Melanocyte of skin (primary cell): ENCODE data around the gene C5AR2. TPM values are rescaled to one million over a fixed set of nuclear protein-coding genes. Genes with fewer than 3 reads are reported as not detected.

Experiments used
- total RNA-seq, 2 donors: library from RNA; depleted of rRNA; stranded (reverse); fragments of >200 nt; gene quantifications; 2 replicates each; pipeline ENCODE4 v1.2.3, GENCODE V29; 2012

C5AR2 gene
- not detected for total RNA-seq

GRCh38 chr19:47331931-47332547, at the start of gene C5AR2:
C5AR2 (plus strand) TSS chr19:47332175; CDS start chr19:47340800, 8,625 bp downstream.

DNA sequence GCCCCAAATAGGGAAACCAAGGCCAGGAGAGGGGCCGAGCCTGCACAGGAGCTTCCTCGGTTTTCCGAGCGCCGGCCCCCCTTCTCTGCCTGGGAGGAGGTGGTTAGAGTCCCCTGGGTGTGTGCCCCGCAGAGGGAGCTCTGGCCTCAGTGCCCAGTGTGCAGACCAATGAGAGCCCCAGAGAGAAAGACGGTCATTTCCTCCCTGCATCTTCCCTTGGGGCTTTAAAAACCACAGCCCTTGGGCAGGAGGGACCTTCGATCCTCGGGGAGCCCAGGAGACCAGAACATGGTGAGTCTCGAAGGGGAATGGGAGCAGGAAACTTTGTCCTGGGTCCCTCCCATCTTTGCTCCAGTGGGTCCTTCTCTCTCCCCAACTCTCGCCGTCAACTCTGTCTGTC, 22.4 kb upstream of the C5AR2 start, which contains the start of gene C5AR1:
C5AR1 (plus strand) TSS at position 254 of the 400 bp plus-strand sequence; CDS start at position 289, 35 bp downstream.

DNA sequence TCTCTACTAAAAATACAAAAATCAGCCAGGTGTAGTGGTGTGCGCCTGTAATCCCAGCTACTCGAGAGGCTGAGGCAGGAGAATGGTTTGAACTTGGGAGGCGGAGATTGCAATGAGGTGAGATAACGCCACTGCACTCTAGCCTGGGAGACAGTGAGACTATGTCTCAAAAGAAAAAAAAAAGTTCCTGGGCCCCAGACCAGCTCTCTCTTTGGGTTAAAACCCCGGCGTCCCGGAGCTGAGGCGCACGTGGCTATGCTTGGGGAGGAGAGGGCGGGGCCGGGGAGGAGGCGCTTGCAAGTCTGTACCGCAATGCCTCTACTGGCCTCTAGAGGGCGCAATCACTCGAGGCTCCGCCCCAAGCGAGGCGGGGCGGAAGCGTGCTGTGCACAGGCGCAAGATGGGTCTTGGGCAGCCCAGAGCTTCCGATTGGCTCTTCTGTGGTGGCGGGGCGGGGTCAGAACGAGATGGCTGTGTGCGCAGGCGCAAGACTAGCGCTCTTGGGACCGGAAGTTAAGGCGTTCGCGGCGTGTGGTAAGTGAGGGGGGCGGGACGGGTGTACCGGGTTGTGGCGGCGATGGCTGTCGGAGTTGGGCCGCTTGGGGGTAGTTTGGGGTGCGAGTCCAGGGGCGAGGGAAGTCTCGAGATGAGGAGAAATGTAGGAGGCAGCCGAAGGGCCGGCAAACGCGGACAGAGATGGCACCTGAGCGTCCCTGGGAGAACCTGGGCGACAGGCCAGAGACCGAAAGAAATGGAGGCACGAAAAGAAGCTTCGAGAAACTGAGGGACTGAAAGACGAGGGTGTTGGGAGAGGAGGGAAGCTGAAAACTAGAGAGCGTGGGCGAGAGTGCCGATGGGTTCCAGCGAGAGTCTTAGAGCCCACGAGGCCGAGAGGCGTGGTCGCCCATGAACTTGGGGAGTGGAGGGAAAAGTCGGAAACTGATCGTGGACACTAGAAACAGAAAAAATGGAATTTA, 17.1 kb downstream of the C5AR2 start, which contains the start of gene DHX34:
DHX34 (plus strand) TSS at position 497 of the 977 bp plus-strand sequence. CDS start 3,716 bp downstream, outside the sequence.

Other genes starting within 250 kb of the C5AR2 start
- 10 to 100 TPM; 17.6 to 19.6 TPM for gene ZC3H4, start 218.4 kb upstream of the C5AR2 start, total RNA-seq
- gene SAE1, start 201.3 kb upstream of the C5AR2 start, total RNA-seq: 100 to 1,000 TPM in 1 of 2 donors, 10 to 100 TPM in 1; 81.2 to 154 TPM
- 1 to 10 TPM; 5.0 to 8.9 TPM for gene BBC3, start 101.0 kb upstream of the C5AR2 start, total RNA-seq
- gene CCDC9, start 75.7 kb upstream of the C5AR2 start, total RNA-seq: 1 to 10 TPM; 2.1 to 4.3 TPM
- under 1 TPM; 0.69 to 1.00 TPM for gene INAFM1, start 57.3 kb upstream of the C5AR2 start, total RNA-seq
- under 1 TPM; under 0.01 to 0.33 TPM for gene C5AR1, start 22.3 kb upstream of the C5AR2 start, total RNA-seq
- 10 to 100 TPM; 11.0 to 15.3 TPM for gene DHX34, start 17.1 kb downstream of the C5AR2 start, total RNA-seq
- gene MEIS3, start 87.4 kb downstream of the C5AR2 start, total RNA-seq: 10 to 100 TPM; 11.0 to 29.3 TPM
- gene SLC8A2, start 139.7 kb downstream of the C5AR2 start, total RNA-seq: 1 to 10 TPM in 1 of 2 donors, under 1 TPM in 1; 0.33 to 1.0 TPM
- 1 to 10 TPM; 4.5 to 8.0 TPM for gene KPTN, start 152.0 kb downstream of the C5AR2 start, total RNA-seq
- gene NAPA, start 182.9 kb downstream of the C5AR2 start, total RNA-seq: 100 to 1,000 TPM; 269 to 270 TPM
- under 1 TPM in 1 of 2 donors, not detected in 1; 0.69 TPM for gene ZNF541, start 241.0 kb downstream of the C5AR2 start, total RNA-seq